ENCODE data around the gene LMBR1L. TPM values are rescaled to one million over a fixed set of nuclear protein-coding genes. Genes with fewer than 3 reads are reported as not detected.

The LMBR1L gene
- total RNA-seq, 1 experiment from 2014 or later, result 27.8 TPM

DNA sequence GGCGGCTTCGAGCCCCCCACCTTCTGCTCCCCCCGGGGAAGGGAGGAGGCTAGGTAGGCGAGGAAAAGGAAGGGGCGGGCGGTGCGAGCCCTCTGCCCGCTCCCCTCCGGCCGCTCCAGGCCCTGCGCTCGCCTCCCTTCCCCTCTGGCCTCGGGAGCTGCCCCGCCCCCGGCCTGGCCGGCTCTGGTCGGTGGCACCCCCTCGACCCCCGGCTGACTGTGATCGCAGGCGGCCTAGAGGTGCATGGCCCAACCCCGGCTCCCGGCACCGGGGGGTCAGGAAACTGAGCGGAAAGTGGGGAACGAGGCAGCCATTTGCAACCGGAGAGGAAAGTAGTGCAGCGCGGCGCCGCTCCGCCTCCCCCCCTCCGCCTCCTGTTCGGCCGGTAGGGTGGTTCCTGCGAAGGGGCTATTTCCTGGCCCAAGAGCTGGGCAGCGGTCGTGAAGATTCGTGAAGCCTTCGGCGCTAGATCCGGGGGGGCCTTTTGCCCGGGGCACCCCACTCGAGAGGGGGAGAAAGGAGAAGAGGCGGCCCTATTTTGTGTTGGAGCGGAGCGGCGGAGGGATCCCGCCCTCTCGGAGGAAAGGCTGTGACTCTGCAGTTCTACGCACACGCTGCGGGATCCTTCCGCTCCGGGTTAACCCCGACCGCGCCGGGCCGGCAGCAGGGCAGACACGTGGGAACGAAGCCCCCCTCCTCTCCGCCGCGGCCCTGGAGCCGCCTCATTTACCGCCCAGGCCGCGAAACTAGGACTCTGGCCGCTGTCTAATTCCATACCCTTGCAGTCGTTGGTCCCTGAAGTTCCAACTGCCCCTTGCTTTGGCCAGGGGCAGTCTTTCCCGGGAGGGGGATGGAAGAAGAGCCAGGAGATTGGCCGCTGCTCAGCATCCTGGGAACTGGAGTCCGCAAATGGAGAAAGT, 50.1 kb downstream of the LMBR1L start, which contains the start of gene KMT2D:
Gene KMT2D (minus strand): TSS at position 558 of the 920 bp plus-strand sequence. CDS start 5,470 bp downstream, outside the sequence.
- DNase-seq (ENCODE audit: unreplicated experiment), result peak; percentile 91
- intact Hi-C loops (cut with micrococcal nuclease), result loop anchor here (10.0 kb wide), 1 partner anchor 204 kb away; the partner anchor contains the start of gene TUBA1C
- POLR2A ChIA-PET, result interaction anchor here (0.7 to 5.1 kb wide), 7 partner anchors 9 to 208 kb away, joined by 3 to 58 read pairs (median 5); partner anchors contain the start of genes LMBR1L, RHEBL1 and TUBA1B
- Mint-ChIP-seq H3K27ac (ENCODE audit: low read depth, unreplicated experiment) (peak within 1 kb of the TSS; percentile 89), H3K4me1 (ENCODE audit: insufficient read depth, unreplicated experiment) (peaks cover 32% of the 10 kb centered on the region), H3K4me3 (ENCODE audit: unreplicated experiment) (peak within 1 kb of the TSS; percentile 91), H3K9me3 (ENCODE audit: unreplicated experiment) (no peaks in the 10 kb centered on the region), H3K27me3 (ENCODE audit: insufficient read depth, unreplicated experiment) (no peaks in the 10 kb centered on the region), H3K36me3 (ENCODE audit: insufficient read depth, unreplicated experiment) (peaks cover 8% of the 10 kb centered on the region)
- BruUV-seq (replicated peaks), result TSS peak; percentile 57
- TF ChIP-seq, protein P1, sequence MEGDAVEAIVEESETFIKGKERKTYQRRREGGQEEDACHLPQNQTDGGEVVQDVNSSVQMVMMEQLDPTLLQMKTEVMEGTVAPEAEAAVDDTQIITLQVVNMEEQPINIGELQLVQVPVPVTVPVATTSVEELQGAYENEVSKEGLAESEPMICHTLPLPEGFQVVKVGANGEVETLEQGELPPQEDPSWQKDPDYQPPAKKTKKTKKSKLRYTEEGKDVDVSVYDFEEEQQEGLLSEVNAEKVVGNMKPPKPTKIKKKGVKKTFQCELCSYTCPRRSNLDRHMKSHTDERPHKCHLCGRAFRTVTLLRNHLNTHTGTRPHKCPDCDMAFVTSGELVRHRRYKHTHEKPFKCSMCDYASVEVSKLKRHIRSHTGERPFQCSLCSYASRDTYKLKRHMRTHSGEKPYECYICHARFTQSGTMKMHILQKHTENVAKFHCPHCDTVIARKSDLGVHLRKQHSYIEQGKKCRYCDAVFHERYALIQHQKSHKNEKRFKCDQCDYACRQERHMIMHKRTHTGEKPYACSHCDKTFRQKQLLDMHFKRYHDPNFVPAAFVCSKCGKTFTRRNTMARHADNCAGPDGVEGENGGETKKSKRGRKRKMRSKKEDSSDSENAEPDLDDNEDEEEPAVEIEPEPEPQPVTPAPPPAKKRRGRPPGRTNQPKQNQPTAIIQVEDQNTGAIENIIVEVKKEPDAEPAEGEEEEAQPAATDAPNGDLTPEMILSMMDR (IDR thresholded peaks at IDR 0.05; ENCODE audit: unreplicated experiment), result no peak
- CTCF ChIA-PET, result interaction anchor here (0.6 to 1.2 kb wide), 4 partner anchors 10 to 723 kb away, joined by 3 to 5 read pairs (median 3); no protein-coding TSS in a partner anchor

DNA sequence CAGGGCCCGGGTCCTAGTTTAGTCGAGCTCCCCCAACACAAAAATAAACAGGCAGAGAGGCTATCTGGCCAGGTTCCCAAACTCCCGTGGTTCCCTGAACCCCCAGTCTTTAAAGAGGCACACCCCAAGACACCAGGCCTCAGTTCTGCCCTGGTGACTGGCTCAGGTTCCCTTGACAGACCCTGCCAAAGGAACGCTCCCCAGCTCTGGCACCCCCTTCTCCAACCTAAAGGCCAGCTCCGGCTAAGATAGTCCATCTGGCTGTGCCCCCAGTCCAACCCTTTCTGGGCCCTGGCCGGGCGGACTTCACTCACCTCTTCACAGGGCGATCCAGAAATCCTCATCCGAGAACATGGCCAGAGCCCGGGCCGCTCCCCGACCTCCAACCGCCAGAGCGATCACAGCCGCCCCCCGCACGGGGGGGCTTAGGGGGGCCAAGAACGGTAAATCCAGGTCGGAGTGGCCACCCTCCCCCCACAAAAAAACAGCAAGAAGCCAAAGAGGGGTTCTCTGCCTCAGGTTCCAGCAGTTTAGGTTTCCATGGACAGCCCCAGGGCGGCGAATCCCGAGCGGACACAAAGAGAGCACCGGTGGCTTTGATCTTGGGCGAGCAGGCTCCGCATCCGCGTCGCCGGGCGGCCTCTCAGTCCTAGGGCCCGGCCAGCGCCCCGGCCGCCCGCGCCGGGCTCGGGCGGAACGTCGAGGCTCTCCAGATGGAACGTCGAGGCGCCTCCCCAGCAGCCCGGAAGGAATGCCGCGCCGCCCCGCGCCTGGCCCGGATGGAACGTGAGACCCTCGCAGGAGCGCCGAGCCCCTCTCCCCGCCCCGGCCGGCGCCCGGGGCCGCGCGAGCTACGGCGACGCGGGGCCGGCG, 51.1 kb downstream of the LMBR1L start:
- peaks cover 17% of the 10 kb centered on the region for H3K36me3 Mint-ChIP-seq (ENCODE audit: insufficient read depth, unreplicated experiment)
- DNase-seq (ENCODE audit: unreplicated experiment), result no peak
- CTCF ChIA-PET, result interaction anchor here (0.6 to 2.3 kb wide), 5 partner anchors 11 to 724 kb away, joined by 3 to 9 read pairs (median 3); no protein-coding TSS in a partner anchor
- POLR2A ChIA-PET, result interaction anchor here (0.5 to 5.1 kb wide), 13 partner anchors 10 to 209 kb away, joined by 3 to 58 read pairs (median 6); partner anchors contain the start of genes ARF3, LMBR1L, RHEBL1 and TUBA1B
- TF ChIP-seq, protein P1 (IDR thresholded peaks at IDR 0.05; ENCODE audit: unreplicated experiment), result no peak
- BruUV-seq (replicated peaks), result no TSS peak
- H3K27ac Mint-ChIP-seq (ENCODE audit: low read depth, unreplicated experiment), result peak overlapping the region; percentile 89
- H3K4me1 Mint-ChIP-seq (ENCODE audit: insufficient read depth, unreplicated experiment), result peaks cover 36% of the 10 kb centered on the region
- H3K4me3 Mint-ChIP-seq (ENCODE audit: unreplicated experiment), result peak overlapping the region; percentile 91
- no peaks in the 10 kb centered on the region for H3K27me3 Mint-ChIP-seq (ENCODE audit: insufficient read depth, unreplicated experiment)
- intact Hi-C loops (cut with micrococcal nuclease), result loop anchor here (10.0 kb wide), 1 partner anchor 205 kb away; the partner anchor contains the start of gene TUBA1C
- no peaks in the 10 kb centered on the region for H3K9me3 Mint-ChIP-seq (ENCODE audit: unreplicated experiment)

- POLR2A ChIA-PET, result interaction anchor here (0.5 to 5.1 kb wide), 13 partner anchors 10 to 210 kb away, joined by 3 to 58 read pairs (median 6); partner anchors contain the start of genes ARF3, LMBR1L, RHEBL1 and TUBA1A
- H3K27ac Mint-ChIP-seq (ENCODE audit: low read depth, unreplicated experiment), result peak overlapping the region; percentile 89
- no peaks in the 10 kb centered on the region for H3K9me3 Mint-ChIP-seq (ENCODE audit: unreplicated experiment)
- H3K27me3 Mint-ChIP-seq (ENCODE audit: insufficient read depth, unreplicated experiment), result no peaks in the 10 kb centered on the region
- BruUV-seq (replicated peaks), result no TSS peak
- H3K36me3 Mint-ChIP-seq (ENCODE audit: insufficient read depth, unreplicated experiment), result peaks cover 22% of the 10 kb centered on the region
- CTCF ChIA-PET, result interaction anchor here (1.2 to 2.3 kb wide), 2 partner anchors 11 to 71 kb away, joined by 5 to 9 read pairs; no protein-coding TSS in a partner anchor
- intact Hi-C loops (cut with micrococcal nuclease), result no loop called here
- peaks cover 33% of the 10 kb centered on the region for H3K4me1 Mint-ChIP-seq (ENCODE audit: insufficient read depth, unreplicated experiment)
- TF ChIP-seq, protein P1 (IDR thresholded peaks at IDR 0.05; ENCODE audit: unreplicated experiment), result no peak
- H3K4me3 Mint-ChIP-seq (ENCODE audit: unreplicated experiment), result peak overlapping the region; percentile 91
- DNase-seq (ENCODE audit: unreplicated experiment), result no peak
These were observed 51.7 kb downstream of the LMBR1L start for GRCh38 chr12:49059045-49059298.
